Endothelial cell of umbilical vein (primary cell): ENCODE data around the gene RAD9B.

Experiments
- POLR2AphosphoS5 ChIP-seq: IDR thresholded peaks from 2 replicates; pipeline ENCODE4 v1.6.1; 2012; ENCODE audit warnings: low read depth, mild to moderate bottlenecking, control low read depth, low read length, moderate library complexity; ENCODE audit not compliant: insufficient read depth
- TF ChIP-seq, protein P1 (sequence below), 2 donors: IDR thresholded peaks; 1 replicate in 1 of 2; 2 replicates in 1 of 2; pipeline ENCODE4 v1.5.1; 2011; ENCODE audit warnings: low read length in 2 of 2, mild to moderate bottlenecking in 2 of 2, moderate library complexity in 2 of 2, control low read depth in 1 of 2, inconsistent platforms in 1 of 2, low read depth in 1 of 2; ENCODE audit not compliant: insufficient read depth in 1 of 2; ENCODE audit errors: extremely low read depth in 1 of 2

DNA sequence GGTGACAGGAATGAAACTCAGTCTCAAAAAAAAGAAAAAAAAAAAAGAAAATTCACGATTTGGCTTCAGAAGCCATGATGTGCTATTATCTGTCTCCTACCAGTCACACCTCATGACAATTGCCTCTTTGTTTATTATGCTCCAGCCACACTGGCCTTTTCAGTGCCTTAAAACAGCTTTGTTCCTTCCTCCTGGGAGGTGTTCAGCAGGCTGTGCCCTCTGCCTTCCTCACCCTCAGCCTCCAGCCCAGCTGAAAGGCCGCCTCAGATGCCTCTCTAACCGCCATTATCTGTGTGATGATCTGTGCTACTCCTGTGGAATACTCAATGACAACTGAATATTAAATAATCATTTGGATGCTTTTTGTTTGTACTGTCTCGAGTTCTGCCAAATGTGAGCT lies 43.4 kb upstream of the RAD9B start:
- no peak for TF ChIP-seq POLR2AphosphoS5
- TF ChIP-seq, protein P1, sequence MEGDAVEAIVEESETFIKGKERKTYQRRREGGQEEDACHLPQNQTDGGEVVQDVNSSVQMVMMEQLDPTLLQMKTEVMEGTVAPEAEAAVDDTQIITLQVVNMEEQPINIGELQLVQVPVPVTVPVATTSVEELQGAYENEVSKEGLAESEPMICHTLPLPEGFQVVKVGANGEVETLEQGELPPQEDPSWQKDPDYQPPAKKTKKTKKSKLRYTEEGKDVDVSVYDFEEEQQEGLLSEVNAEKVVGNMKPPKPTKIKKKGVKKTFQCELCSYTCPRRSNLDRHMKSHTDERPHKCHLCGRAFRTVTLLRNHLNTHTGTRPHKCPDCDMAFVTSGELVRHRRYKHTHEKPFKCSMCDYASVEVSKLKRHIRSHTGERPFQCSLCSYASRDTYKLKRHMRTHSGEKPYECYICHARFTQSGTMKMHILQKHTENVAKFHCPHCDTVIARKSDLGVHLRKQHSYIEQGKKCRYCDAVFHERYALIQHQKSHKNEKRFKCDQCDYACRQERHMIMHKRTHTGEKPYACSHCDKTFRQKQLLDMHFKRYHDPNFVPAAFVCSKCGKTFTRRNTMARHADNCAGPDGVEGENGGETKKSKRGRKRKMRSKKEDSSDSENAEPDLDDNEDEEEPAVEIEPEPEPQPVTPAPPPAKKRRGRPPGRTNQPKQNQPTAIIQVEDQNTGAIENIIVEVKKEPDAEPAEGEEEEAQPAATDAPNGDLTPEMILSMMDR (IDR thresholded peaks at IDR 0.05; ENCODE audit: extremely low read depth in 1 of 2, insufficient read depth in 1 of 2, low read depth in 1 of 2, low read length in 2 of 2): no peak
